Vagina (tissue), 2 donors: ENCODE data around the gene TRIM66. TPM values are rescaled to one million over a fixed set of nuclear protein-coding genes. Genes with fewer than 3 reads are reported as not detected.
A peak's percentile ranks its signal among the peaks of the same experiment; 100 is the strongest.

Experiments
- DNase-seq, 2 donors: peaks; one replicate each; pipeline ENCODE4 v3.0.0-alpha.2; 2017; ENCODE audit errors: extremely low spot score in 2 of 2
- H3K27ac ChIP-seq: fragments of 200-600 bp; sonication (generic); one replicate; pipeline ENCODE4 v1.5.1; 2019
- H3K27me3 ChIP-seq: fragments of 200-600 bp; sonication (generic); one replicate; pipeline ENCODE4 v1.5.1; 2019
- H3K36me3 ChIP-seq, 2 donors: fragments of 200-600 bp; sonication (generic); one replicate each; pipeline ENCODE4 v1.5.1; 2017 to 2019
- H3K4me1 ChIP-seq: fragments of 200-600 bp; sonication (generic); one replicate; pipeline ENCODE4 v1.5.1; 2019
- H3K4me3 ChIP-seq, 2 donors: fragments of 200-600 bp; sonication (generic); 1 replicate in 1 of 2; 2 replicates in 1 of 2; pipeline ENCODE4 v1.5.1; 2016 to 2019
- H3K9me3 ChIP-seq: fragments of 200-600 bp; sonication (generic); one replicate; pipeline ENCODE4 v1.5.1; 2019
- CTCF ChIP-seq, 3 experiments: fragments of 450-650 bp in 2 of 3; fragments of 200-600 bp in 1 of 3; sonication (generic) in 1 of 3; IDR thresholded peaks; one replicate each; pipeline ENCODE4 v1.5.1; 2017 to 2019; ENCODE audit warnings: antibody characterized with exemption in 3 of 3, mild to moderate bottlenecking in 2 of 3, moderate library complexity in 2 of 3
- POLR2A ChIP-seq, 2 donors: fragments of 450-650 bp; IDR thresholded peaks; one replicate each; pipeline ENCODE4 v1.6.1; 2017; ENCODE audit warnings: antibody characterized with exemption in 2 of 2, mild to moderate bottlenecking in 2 of 2, moderate library complexity in 2 of 2
- POLR2AphosphoS5 ChIP-seq, 2 donors: sonication (generic); formaldehyde crosslinking; IDR thresholded peaks; one replicate each; pipeline ENCODE4 v1.9.0; 2017; ENCODE audit warnings: antibody characterized with exemption in 2 of 2, mild to moderate bottlenecking in 2 of 2, low read depth in 1 of 2; ENCODE audit not compliant: insufficient read depth in 1 of 2
- intact Hi-C: fragments of 100-400 bp; cut with DNase I; formaldehyde crosslinking; loops from one replicate; pipeline ENCODE4 v1.15.1; 2023
- total RNA-seq: library from RNA; depleted of rRNA; stranded (reverse); fragments of >200 nt; gene quantifications from one replicate; pipeline ENCODE4 v1.2.3, GENCODE V29; 2016

Gene TRIM66
- total RNA-seq, 1 donor from 2014 or later, result 12.8 TPM

- peaks cover 0 to 21% of the 10 kb centered on the region in 2 donors for H3K36me3 ChIP-seq
- peaks cover 71% of the 10 kb centered on the region for H3K4me1 ChIP-seq
- no peak for DNase-seq
- H3K9me3 ChIP-seq, result no peaks in the 10 kb centered on the region
- H3K27me3 ChIP-seq, result no peaks in the 10 kb centered on the region
- no peak overlapping the region for H3K4me3 ChIP-seq
- H3K27ac ChIP-seq, result no peak overlapping the region
- intact Hi-C loops, result loop anchor here (5.0 kb wide), 1 partner anchor 95 kb away; no protein-coding TSS in a partner anchor
- no peak for TF ChIP-seq POLR2A (IDR thresholded peaks at IDR 0.05)
- no peak for TF ChIP-seq POLR2AphosphoS5 (IDR thresholded peaks at IDR 0.05; ENCODE audit: insufficient read depth in 1 of 2, low read depth in 1 of 2)
- no peak for TF ChIP-seq CTCF (IDR thresholded peaks at IDR 0.05)
Observed at GRCh38 chr11:8711895-8712442, 29.5 kb upstream of the TRIM66 start.

- peak overlapping the region; percentile 87 for H3K27ac ChIP-seq
- TF ChIP-seq POLR2A (IDR thresholded peaks at IDR 0.05) (no peak), POLR2AphosphoS5 (IDR thresholded peaks at IDR 0.05; ENCODE audit: insufficient read depth in 1 of 2, low read depth in 1 of 2) (no peak), CTCF (IDR thresholded peaks at IDR 0.05) (no peak)
- DNase-seq, result no peak
- no peaks in the 10 kb centered on the region for H3K9me3 ChIP-seq
- H3K4me3 ChIP-seq, result no peak overlapping the region
- no peaks in the 10 kb centered on the region for H3K27me3 ChIP-seq
- intact Hi-C loops, result loop anchor here (5.0 kb wide), 1 partner anchor 98 kb away; no protein-coding TSS in a partner anchor
- peaks cover 50% of the 10 kb centered on the region for H3K4me1 ChIP-seq
- peaks cover 0 to 33% of the 10 kb centered on the region in 2 donors for H3K36me3 ChIP-seq
Observed at GRCh38 chr11:8709777-8710176, 27.3 kb upstream of the TRIM66 start.

- intact Hi-C loops, result no loop called here
- H3K27ac ChIP-seq, result peak overlapping the region; percentile 87
- no peaks in the 10 kb centered on the region for H3K27me3 ChIP-seq
- no peaks in the 10 kb centered on the region for H3K9me3 ChIP-seq
- H3K4me1 ChIP-seq, result peaks cover 44% of the 10 kb centered on the region
- no peak overlapping the region for H3K4me3 ChIP-seq
- H3K36me3 ChIP-seq, result peaks cover 0 to 33% of the 10 kb centered on the region in 2 donors
- peak; percentile 71 to 81 for TF ChIP-seq POLR2AphosphoS5 (IDR thresholded peaks at IDR 0.05; ENCODE audit: insufficient read depth in 1 of 2, low read depth in 1 of 2)
- no peak for TF ChIP-seq CTCF (IDR thresholded peaks at IDR 0.05)
- DNase-seq, result no peak
Observed at GRCh38 chr11:8709002-8709672, 26.7 kb upstream of the TRIM66 start.

- Histone ChIP-seq H3K27me3 (no peaks in the 10 kb centered on the region), H3K9me3 (no peaks in the 10 kb centered on the region), H3K27ac (peak overlapping the region; percentile 87), H3K4me1 (peaks cover 34% of the 10 kb centered on the region), H3K36me3 (peaks cover 0 to 38% of the 10 kb centered on the region in 2 donors), H3K4me3 (no peak overlapping the region)
- intact Hi-C loops, result no loop called here
- DNase-seq, result no peak
- TF ChIP-seq POLR2A (IDR thresholded peaks at IDR 0.05) (no peak), POLR2AphosphoS5 (IDR thresholded peaks at IDR 0.05; ENCODE audit: insufficient read depth in 1 of 2, low read depth in 1 of 2) (peak; percentile 12 to 64)
Observed at GRCh38 chr11:8707541-8708191, 25.2 kb upstream of the TRIM66 start.

GRCh38 chr11:8706673-8707432 lies 24.4 kb upstream of the TRIM66 start:
- peak overlapping the region; percentile 87 for H3K27ac ChIP-seq
- no peak overlapping the region for H3K4me3 ChIP-seq
- no peaks in the 10 kb centered on the region for H3K27me3 ChIP-seq
- H3K9me3 ChIP-seq, result no peaks in the 10 kb centered on the region
- no peak for TF ChIP-seq POLR2A (IDR thresholded peaks at IDR 0.05)
- TF ChIP-seq POLR2AphosphoS5 (IDR thresholded peaks at IDR 0.05; ENCODE audit: insufficient read depth in 1 of 2, low read depth in 1 of 2), result no peak
- H3K36me3 ChIP-seq, result peaks cover 0 to 46% of the 10 kb centered on the region in 2 donors
- no peak for DNase-seq
- intact Hi-C loops, result no loop called here
- H3K4me1 ChIP-seq, result peaks cover 34% of the 10 kb centered on the region
